Ascending aorta (tissue), 2 donors: ENCODE results near the gene MGAT4C. TPM values are rescaled to one million over a fixed set of nuclear protein-coding genes. Genes with fewer than 3 reads are reported as not detected.

Experiments used
- DNase-seq, 2 donors: peaks; one replicate each; pipeline ENCODE4 v3.0.0-alpha.2; 2019; ENCODE audit warnings: low spot score in 2 of 2
- H3K27ac ChIP-seq, 2 donors: fragments of 200-600 bp; sonication (generic); one replicate each; pipeline ENCODE4 v1.5.1; 2016 to 2017; ENCODE audit warnings: mild to moderate bottlenecking in 1 of 2
- H3K27me3 ChIP-seq: fragments of 200-600 bp; sonication (generic); one replicate; pipeline ENCODE4 v1.5.1; 2017
- H3K36me3 ChIP-seq, 2 donors: fragments of 200-600 bp; sonication (generic); one replicate each; pipeline ENCODE4 v1.5.1; 2016
- H3K4me1 ChIP-seq, 2 donors: fragments of 200-600 bp; sonication (generic); one replicate each; pipeline ENCODE4 v1.5.1; 2016 to 2017; ENCODE audit warnings: mild to moderate bottlenecking in 1 of 2
- H3K4me3 ChIP-seq, 2 donors: fragments of 200-600 bp; sonication (generic); one replicate each; pipeline ENCODE4 v1.5.1; 2016 to 2017; ENCODE audit warnings: mild to moderate bottlenecking in 1 of 2
- H3K9me3 ChIP-seq, 2 donors: fragments of 200-600 bp; sonication (generic); one replicate each; pipeline ENCODE4 v1.5.1; 2016
- intact Hi-C: fragments of 100-400 bp; cut with DNase I; formaldehyde crosslinking; loops from one replicate; pipeline ENCODE4 v1.15.1; 2023
- total RNA-seq: library from RNA; depleted of rRNA; stranded (reverse); fragments of >200 nt; gene quantifications from one replicate; pipeline ENCODE4 v1.1.0, GENCODE V29; 2016
- TF ChIP-seq, protein P1 (sequence below), 3 experiments: fragments of 200-600 bp in 2 of 3; fragments of 450-650 bp in 1 of 3; sonication (generic) in 2 of 3; IDR thresholded peaks; one replicate each; pipeline ENCODE4 v1.5.1; 2016 to 2019; ENCODE audit warnings: antibody characterized with exemption in 3 of 3, mild to moderate bottlenecking in 1 of 3, moderate library complexity in 1 of 3

The MGAT4C gene
- total RNA-seq, 1 donor from 2014 or later: not detected

- TF ChIP-seq, protein P1, sequence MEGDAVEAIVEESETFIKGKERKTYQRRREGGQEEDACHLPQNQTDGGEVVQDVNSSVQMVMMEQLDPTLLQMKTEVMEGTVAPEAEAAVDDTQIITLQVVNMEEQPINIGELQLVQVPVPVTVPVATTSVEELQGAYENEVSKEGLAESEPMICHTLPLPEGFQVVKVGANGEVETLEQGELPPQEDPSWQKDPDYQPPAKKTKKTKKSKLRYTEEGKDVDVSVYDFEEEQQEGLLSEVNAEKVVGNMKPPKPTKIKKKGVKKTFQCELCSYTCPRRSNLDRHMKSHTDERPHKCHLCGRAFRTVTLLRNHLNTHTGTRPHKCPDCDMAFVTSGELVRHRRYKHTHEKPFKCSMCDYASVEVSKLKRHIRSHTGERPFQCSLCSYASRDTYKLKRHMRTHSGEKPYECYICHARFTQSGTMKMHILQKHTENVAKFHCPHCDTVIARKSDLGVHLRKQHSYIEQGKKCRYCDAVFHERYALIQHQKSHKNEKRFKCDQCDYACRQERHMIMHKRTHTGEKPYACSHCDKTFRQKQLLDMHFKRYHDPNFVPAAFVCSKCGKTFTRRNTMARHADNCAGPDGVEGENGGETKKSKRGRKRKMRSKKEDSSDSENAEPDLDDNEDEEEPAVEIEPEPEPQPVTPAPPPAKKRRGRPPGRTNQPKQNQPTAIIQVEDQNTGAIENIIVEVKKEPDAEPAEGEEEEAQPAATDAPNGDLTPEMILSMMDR (IDR thresholded peaks at IDR 0.05): no peak
- Histone ChIP-seq H3K27me3 (no peaks in the 10 kb centered on the region), H3K36me3 (no peaks in the 10 kb centered on the region), H3K9me3 (no peaks in the 10 kb centered on the region), H3K4me1 (no peaks in the 10 kb centered on the region), H3K27ac (no peak overlapping the region), H3K4me3 (no peak overlapping the region)
- no peak for DNase-seq
- intact Hi-C loops: no loop called here
These were observed 249.5 kb downstream of the MGAT4C start for GRCh38 chr12:86006727-86007126.

DNA sequence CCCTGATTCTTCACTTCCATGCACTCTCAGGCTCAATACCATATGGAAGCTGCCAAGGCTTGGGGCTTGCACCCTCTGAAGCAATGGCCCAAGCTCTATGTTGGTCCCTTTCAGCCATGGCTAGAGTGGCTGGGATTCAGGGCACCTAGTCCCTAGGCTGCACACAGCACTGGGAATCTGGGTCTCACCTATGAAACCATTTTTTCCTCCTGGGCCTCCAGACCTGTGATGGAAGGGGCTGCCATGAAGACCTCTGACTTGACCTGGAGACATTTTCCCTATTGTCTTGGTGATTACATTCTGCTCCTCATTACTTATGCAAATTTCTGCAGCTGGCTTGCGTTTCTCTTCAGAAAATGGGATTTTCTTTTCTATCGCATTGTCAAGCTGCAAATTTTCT lies 258.1 kb downstream of the MGAT4C start:
- TF ChIP-seq, protein P1 (IDR thresholded peaks at IDR 0.05): no peak

GRCh38 chr12:85996280-85996679 lies 259.9 kb downstream of the MGAT4C start:
- Histone ChIP-seq H3K27ac (no peak overlapping the region), H3K36me3 (no peaks in the 10 kb centered on the region), H3K4me1 (no peaks in the 10 kb centered on the region), H3K27me3 (no peaks in the 10 kb centered on the region), H3K4me3 (no peak overlapping the region), H3K9me3 (peaks cover 6 to 8% of the 10 kb centered on the region in 2 donors)
- no peak for DNase-seq
- intact Hi-C loops: no loop called here
- TF ChIP-seq, protein P1 (IDR thresholded peaks at IDR 0.05): no peak

More for the DNA sequence above, 258.1 kb downstream of the MGAT4C start:
- Histone ChIP-seq H3K9me3 (peaks cover 6 to 8% of the 10 kb centered on the region in 2 donors), H3K27ac (no peak overlapping the region), H3K36me3 (no peaks in the 10 kb centered on the region), H3K4me3 (no peak overlapping the region), H3K27me3 (no peaks in the 10 kb centered on the region), H3K4me1 (no peaks in the 10 kb centered on the region)
- DNase-seq: no peak
- intact Hi-C loops: no loop called here

DNA sequence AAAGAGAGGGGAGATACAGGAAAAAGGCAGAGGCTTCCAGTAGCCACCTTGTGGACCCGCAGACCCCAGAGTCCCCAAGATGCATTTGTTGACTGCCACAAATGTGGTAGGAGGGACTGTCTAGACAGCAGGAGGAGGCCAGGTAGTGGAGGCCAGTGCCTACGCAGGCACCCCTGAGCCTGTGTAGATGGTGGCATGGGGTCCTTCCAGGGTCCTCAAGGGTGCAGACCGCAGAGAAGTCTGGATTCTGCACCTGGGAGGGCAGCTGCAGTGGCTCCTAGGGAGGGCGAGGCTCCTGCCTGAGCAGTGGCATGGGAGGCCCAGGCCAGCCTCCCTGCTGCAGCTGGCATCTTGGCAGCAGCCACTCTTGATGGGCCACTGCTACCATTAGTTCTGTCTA lies 262.4 kb downstream of the MGAT4C start:
- no peak for DNase-seq
- Histone ChIP-seq H3K4me1 (no peaks in the 10 kb centered on the region), H3K36me3 (no peaks in the 10 kb centered on the region), H3K4me3 (no peak overlapping the region), H3K9me3 (peaks cover 4 to 6% of the 10 kb centered on the region in 2 donors), H3K27ac (no peak overlapping the region), H3K27me3 (no peaks in the 10 kb centered on the region)
- intact Hi-C loops: no loop called here
- TF ChIP-seq, protein P1 (IDR thresholded peaks at IDR 0.05): no peak

DNA sequence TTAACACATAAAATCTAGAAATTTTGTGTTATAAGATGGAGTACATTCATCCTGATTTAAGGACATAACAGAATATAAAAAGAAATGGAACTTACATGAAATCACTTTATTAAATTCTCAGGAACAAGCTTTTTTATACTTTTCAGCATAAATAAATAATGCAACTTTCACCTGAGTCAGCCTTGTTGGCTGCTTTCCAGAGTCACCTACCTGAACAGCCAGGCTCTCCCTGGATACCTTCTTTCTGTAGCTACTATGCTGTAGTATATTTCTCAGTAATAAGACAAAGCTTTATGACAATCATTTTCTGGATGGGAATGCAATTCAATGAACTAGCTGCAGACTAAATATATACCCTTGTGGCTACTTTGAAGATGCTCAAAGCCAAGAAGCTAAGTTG lies 270.2 kb downstream of the MGAT4C start:
- no peak overlapping the region for H3K27ac ChIP-seq
- H3K27me3 ChIP-seq: no peaks in the 10 kb centered on the region
- H3K4me3 ChIP-seq: no peak overlapping the region
- no peak for DNase-seq
- H3K36me3 ChIP-seq: no peaks in the 10 kb centered on the region
- H3K4me1 ChIP-seq: no peaks in the 10 kb centered on the region
- TF ChIP-seq, protein P1 (IDR thresholded peaks at IDR 0.05): no peak
- H3K9me3 ChIP-seq: no peaks in the 10 kb centered on the region
- intact Hi-C loops: no loop called here

DNA sequence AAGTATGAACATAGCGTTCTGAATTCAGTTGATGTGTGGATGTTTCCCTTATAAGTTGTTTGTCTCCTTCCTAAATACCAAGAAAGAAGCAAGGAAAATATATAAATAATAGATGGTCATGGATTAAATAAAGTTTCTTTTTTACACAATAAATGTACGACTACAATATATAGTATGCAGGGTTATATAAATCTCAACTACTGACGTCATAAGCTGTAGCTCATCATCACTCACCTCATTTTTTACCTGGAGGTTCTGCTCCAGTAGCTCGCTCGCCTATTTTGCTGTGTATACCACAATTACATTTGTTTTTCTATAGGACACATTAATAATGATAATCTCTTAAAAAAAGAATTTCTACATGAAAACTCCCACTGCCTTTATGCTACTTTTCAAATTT lies 272.6 kb downstream of the MGAT4C start:
- TF ChIP-seq, protein P1 (IDR thresholded peaks at IDR 0.05): no peak
- intact Hi-C loops: no loop called here
- Histone ChIP-seq H3K4me3 (no peak overlapping the region), H3K27me3 (no peaks in the 10 kb centered on the region), H3K36me3 (no peaks in the 10 kb centered on the region), H3K9me3 (no peaks in the 10 kb centered on the region), H3K27ac (no peak overlapping the region), H3K4me1 (no peaks in the 10 kb centered on the region)
- no peak for DNase-seq
